HepG2 (cell line): Measurements from ENCODE around the gene APOC4. TPM values are rescaled to one million over a fixed set of nuclear protein-coding genes. Genes with fewer than 3 reads are reported as not detected.

ENCODE experiments used
- CCAR2 ChIP-seq: fragments of 200-400 bp; formaldehyde crosslinking; optimal IDR thresholded peaks from 2 replicates; pipeline ENCODE3; 2018; ENCODE audit warnings: low read depth, mild to moderate bottlenecking, low read length, moderate library complexity
- DNMT3B ChIP-seq: conservative IDR thresholded peaks from 2 replicates; pipeline ENCODE4 v1.6.1; 2016; ENCODE audit warnings: missing biosample characterization, control low read depth
- DR1 ChIP-seq: sonication (generic); formaldehyde crosslinking; IDR thresholded peaks from 2 replicates; pipeline ENCODE4 v1.8.0; 2021; ENCODE audit warnings: mild to moderate bottlenecking, missing genetic modification reagents, inconsistent platforms
- EED ChIP-seq: sonication (generic); formaldehyde crosslinking; IDR thresholded peaks from 2 replicates; pipeline ENCODE4 v1.5.0; 2020; ENCODE audit warnings: mild to moderate bottlenecking, missing genetic modification reagents
- HNRNPK ChIP-seq: fragments of 200-400 bp; formaldehyde crosslinking; IDR thresholded peaks from 2 replicates; pipeline ENCODE4 v1.6.1; 2018; ENCODE audit warnings: low read length, low read depth, moderate library complexity, mild to moderate bottlenecking; ENCODE audit not compliant: poor library complexity, severe bottlenecking
- ISL2 ChIP-seq: sonication (generic); formaldehyde crosslinking; IDR thresholded peaks from 2 replicates; pipeline ENCODE4 v1.5.0; 2020; ENCODE audit warnings: missing genetic modification reagents
- JUNB ChIP-seq: sonication (generic); formaldehyde crosslinking; IDR thresholded peaks from 2 replicates; pipeline ENCODE4 v1.8.0; 2022; ENCODE audit warnings: missing genetic modification reagents, mild to moderate bottlenecking, borderline replicate concordance
- KAT8 ChIP-seq: IDR thresholded peaks from 2 replicates; pipeline ENCODE4 v1.6.1; 2016; ENCODE audit warnings: missing genetic modification reagents, missing compliant biosample characterization
- MXD4 ChIP-seq: IDR thresholded peaks from 2 replicates; pipeline ENCODE4 v1.6.1; 2016; ENCODE audit warnings: mild to moderate bottlenecking, missing biosample characterization, missing genetic modification reagents
- SCMH1 ChIP-seq: sonication (generic); formaldehyde crosslinking; IDR thresholded peaks from 2 replicates; pipeline ENCODE4 v1.9.0; 2021; ENCODE audit warnings: missing genetic modification reagents, mild to moderate bottlenecking, borderline replicate concordance
- STAG1 ChIP-seq: sonication (generic); formaldehyde crosslinking; IDR thresholded peaks from 2 replicates; pipeline ENCODE4 v1.4.0; 2020; ENCODE audit warnings: missing genetic modification reagents
- ZNF180 ChIP-seq: sonication (generic); formaldehyde crosslinking; IDR thresholded peaks from 2 replicates; pipeline ENCODE4 v1.4.0; 2020; ENCODE audit warnings: low read depth, missing genetic modification reagents, borderline replicate concordance
- ZNF282 ChIP-seq: fragments of 450-650 bp; IDR thresholded peaks from 2 replicates; pipeline ENCODE4 v1.6.1; 2018; ENCODE audit not compliant: partially characterized antibody
- ZNF607 ChIP-seq: sonication (generic); formaldehyde crosslinking; IDR thresholded peaks from 2 replicates; pipeline ENCODE4 v1.5.1; 2020; ENCODE audit warnings: missing genetic modification reagents, mild to moderate bottlenecking, borderline replicate concordance
- ZNF670 ChIP-seq: sonication (generic); formaldehyde crosslinking; IDR thresholded peaks from 2 replicates; pipeline ENCODE4 v1.8.0; 2022; ENCODE audit warnings: mild to moderate bottlenecking, missing genetic modification reagents, borderline replicate concordance
- ZNF792 ChIP-seq: IDR thresholded peaks from 2 replicates; pipeline ENCODE4 v1.6.1; 2016
- polyA plus RNA-seq, 8 experiments: library from polyadenylated mRNA; depleted of rRNA in 3 of 8; stranded (reverse) in 7 of 8; unstranded in 1 of 8; fragments of >200 nt; fragmentation: Illumina TruSeq in 4 of 8; extraction: Trizol in 4 of 8; gene quantifications; 2 replicates each; pipeline versions ENCODE4 v1.2.1 to v1.2.3, GENCODE V29; 2011 to 2016; ENCODE audit warnings: low read depth in 4 of 8, missing spikeins in 1 of 8, mixed read lengths in 1 of 8; ENCODE audit not compliant: insufficient read depth in 1 of 8
- total RNA-seq, 5 experiments: library from RNA; depleted of rRNA; stranded (reverse); fragments of >200 nt; fragmentation: Illumina TruSeq; extraction: Trizol; gene quantifications; 2 replicates each; pipeline ENCODE4 v1.2.3, GENCODE V29; 2016; ENCODE audit warnings: low read depth in 1 of 5
- TF ChIP-seq, protein P1 (sequence below): IDR thresholded peaks from 2 replicates; pipeline ENCODE4 v1.6.1; 2018; ENCODE audit warnings: missing genetic modification reagents, mild to moderate bottlenecking, missing compliant biosample characterization
- TF ChIP-seq, protein P2 (sequence below): sonication (generic); formaldehyde crosslinking; IDR thresholded peaks from 2 replicates; pipeline ENCODE4 v1.5.1; 2020; ENCODE audit warnings: mild to moderate bottlenecking, missing genetic modification reagents
- TF ChIP-seq, protein P3 (sequence below): sonication (generic); formaldehyde crosslinking; IDR thresholded peaks from 2 replicates; pipeline ENCODE4 v1.5.1; 2020; ENCODE audit warnings: mild to moderate bottlenecking, missing genetic modification reagents, moderate library complexity
- TF ChIP-seq, protein P4 (sequence below): sonication (generic); formaldehyde crosslinking; IDR thresholded peaks from 2 replicates; pipeline ENCODE4 v1.4.0; 2020; ENCODE audit warnings: mild to moderate bottlenecking, missing genetic modification reagents
- TF ChIP-seq, protein P5 (sequence below): sonication (generic); formaldehyde crosslinking; IDR thresholded peaks from 2 replicates; pipeline ENCODE4 v1.9.0; 2021; ENCODE audit warnings: missing genetic modification reagents, mild to moderate bottlenecking, borderline replicate concordance
- TF ChIP-seq, protein P6 (sequence below): sonication (generic); formaldehyde crosslinking; IDR thresholded peaks from 2 replicates; pipeline ENCODE4 v1.4.0; 2020; ENCODE audit warnings: missing genetic modification reagents

The APOC4 gene
- total and polyA plus RNA-seq, 2 of the 13 experiments (the other 11 are each of a cell fraction or from before 2014, with no cell fraction given) = 0.46 TPM; not detected in 1

DNA sequence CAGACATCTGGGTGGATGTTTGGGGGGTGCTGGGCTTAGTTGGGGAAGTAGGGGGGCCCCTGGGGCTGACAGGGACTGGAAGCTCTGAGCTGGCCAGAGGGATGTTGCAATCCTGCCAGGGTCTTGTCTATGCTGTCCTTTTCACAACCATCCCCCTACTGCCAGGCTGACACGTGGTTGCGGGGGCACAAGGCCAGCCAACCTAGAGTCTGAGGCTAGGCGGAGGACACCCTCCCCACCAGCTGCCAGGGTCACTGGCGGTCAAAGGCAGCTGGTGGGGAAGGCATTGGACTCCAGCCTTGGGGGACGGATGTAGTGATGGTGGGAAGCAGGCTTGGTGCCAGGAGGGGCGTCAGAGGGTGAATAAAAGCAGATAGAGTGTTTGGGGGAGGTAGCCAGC is 29.2 kb upstream of the APOC4 start (continued):
- TF ChIP-seq CCAR2 = no peak
- no peak for TF ChIP-seq ZNF180
- no peak for TF ChIP-seq SCMH1
- no peak for TF ChIP-seq HNRNPK
- TF ChIP-seq, protein P1, sequence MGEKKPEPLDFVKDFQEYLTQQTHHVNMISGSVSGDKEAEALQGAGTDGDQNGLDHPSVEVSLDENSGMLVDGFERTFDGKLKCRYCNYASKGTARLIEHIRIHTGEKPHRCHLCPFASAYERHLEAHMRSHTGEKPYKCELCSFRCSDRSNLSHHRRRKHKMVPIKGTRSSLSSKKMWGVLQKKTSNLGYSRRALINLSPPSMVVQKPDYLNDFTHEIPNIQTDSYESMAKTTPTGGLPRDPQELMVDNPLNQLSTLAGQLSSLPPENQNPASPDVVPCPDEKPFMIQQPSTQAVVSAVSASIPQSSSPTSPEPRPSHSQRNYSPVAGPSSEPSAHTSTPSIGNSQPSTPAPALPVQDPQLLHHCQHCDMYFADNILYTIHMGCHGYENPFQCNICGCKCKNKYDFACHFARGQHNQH (CRISPR knock-in tag) = peak; percentile 77
- TF ChIP-seq DR1 (CRISPR knock-in tag) = no peak
- 0 out of 2 replicates have a peak, but pooled peaks have one; percentile 52 for TF ChIP-seq KAT8 (CRISPR knock-in tag)
- no peak for TF ChIP-seq EED (CRISPR knock-in tag)
- no peak for TF ChIP-seq ZNF282
- TF ChIP-seq ZNF670 = peak; percentile 33; the same call in 1 of the 2 replicates
- TF ChIP-seq ZNF607 (CRISPR knock-in tag) = no peak
- no peak for TF ChIP-seq DNMT3B (CRISPR knock-in tag)
- TF ChIP-seq, protein P2, sequence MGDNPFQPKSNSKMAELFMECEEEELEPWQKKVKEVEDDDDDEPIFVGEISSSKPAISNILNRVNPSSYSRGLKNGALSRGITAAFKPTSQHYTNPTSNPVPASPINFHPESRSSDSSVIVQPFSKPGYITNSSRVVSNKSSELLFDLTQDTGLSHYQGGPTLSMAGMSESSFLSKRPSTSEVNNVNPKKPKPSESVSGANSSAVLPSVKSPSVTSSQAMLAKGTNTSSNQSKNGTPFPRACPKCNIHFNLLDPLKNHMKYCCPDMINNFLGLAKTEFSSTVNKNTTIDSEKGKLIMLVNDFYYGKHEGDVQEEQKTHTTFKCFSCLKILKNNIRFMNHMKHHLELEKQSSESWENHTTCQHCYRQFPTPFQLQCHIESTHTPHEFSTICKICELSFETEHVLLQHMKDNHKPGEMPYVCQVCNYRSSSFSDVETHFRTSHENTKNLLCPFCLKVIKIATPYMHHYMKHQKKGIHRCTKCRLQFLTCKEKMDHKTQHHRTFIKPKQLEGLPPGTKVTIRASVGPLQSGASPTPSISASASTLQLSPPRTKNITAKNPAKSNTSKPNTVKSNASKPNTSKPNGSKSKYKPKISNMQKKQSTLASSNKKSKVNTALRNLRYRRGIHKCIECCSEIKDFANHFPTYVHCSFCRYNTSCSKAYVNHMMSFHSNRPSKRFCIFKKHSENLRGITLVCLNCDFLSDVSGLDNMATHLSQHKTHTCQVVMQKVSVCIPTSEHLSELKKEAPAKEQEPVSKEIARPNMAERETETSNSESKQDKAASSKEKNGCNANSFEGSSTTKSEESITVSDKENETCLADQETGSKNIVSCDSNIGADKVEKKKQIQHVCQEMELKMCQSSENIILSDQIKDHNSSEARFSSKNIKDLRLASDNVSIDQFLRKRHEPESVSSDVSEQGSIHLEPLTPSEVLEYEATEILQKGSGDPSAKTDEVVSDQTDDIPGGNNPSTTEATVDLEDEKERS (CRISPR knock-in tag) = no peak
- 0 out of 2 replicates have a peak, but pooled peaks have one; percentile 49 for TF ChIP-seq ZNF792 (CRISPR knock-in tag)
- peak; percentile 60; the same call in 1 of the 2 replicates for TF ChIP-seq ISL2 (CRISPR knock-in tag)
- TF ChIP-seq, protein P3, sequence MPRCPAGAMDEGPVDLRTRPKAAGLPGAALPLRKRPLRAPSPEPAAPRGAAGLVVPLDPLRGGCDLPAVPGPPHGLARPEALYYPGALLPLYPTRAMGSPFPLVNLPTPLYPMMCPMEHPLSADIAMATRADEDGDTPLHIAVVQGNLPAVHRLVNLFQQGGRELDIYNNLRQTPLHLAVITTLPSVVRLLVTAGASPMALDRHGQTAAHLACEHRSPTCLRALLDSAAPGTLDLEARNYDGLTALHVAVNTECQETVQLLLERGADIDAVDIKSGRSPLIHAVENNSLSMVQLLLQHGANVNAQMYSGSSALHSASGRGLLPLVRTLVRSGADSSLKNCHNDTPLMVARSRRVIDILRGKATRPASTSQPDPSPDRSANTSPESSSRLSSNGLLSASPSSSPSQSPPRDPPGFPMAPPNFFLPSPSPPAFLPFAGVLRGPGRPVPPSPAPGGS (CRISPR knock-in tag) = no peak
- TF ChIP-seq, protein P4, sequence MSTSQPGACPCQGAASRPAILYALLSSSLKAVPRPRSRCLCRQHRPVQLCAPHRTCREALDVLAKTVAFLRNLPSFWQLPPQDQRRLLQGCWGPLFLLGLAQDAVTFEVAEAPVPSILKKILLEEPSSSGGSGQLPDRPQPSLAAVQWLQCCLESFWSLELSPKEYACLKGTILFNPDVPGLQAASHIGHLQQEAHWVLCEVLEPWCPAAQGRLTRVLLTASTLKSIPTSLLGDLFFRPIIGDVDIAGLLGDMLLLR (CRISPR knock-in tag) = peak; percentile 52; the same call in 1 of the 2 replicates
- TF ChIP-seq MXD4 (CRISPR knock-in tag) = peak; percentile 19; the same call in 1 of the 2 replicates
- 0 out of 2 replicates have a peak, but pooled peaks have one; percentile 2 for TF ChIP-seq STAG1
- TF ChIP-seq, protein P5, sequence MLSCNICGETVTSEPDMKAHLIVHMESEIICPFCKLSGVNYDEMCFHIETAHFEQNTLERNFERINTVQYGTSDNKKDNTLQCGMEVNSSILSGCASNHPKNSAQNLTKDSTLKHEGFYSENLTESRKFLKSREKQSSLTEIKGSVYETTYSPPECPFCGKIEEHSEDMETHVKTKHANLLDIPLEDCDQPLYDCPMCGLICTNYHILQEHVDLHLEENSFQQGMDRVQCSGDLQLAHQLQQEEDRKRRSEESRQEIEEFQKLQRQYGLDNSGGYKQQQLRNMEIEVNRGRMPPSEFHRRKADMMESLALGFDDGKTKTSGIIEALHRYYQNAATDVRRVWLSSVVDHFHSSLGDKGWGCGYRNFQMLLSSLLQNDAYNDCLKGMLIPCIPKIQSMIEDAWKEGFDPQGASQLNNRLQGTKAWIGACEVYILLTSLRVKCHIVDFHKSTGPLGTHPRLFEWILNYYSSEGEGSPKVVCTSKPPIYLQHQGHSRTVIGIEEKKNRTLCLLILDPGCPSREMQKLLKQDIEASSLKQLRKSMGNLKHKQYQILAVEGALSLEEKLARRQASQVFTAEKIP (CRISPR knock-in tag) = no peak
- TF ChIP-seq, protein P6, sequence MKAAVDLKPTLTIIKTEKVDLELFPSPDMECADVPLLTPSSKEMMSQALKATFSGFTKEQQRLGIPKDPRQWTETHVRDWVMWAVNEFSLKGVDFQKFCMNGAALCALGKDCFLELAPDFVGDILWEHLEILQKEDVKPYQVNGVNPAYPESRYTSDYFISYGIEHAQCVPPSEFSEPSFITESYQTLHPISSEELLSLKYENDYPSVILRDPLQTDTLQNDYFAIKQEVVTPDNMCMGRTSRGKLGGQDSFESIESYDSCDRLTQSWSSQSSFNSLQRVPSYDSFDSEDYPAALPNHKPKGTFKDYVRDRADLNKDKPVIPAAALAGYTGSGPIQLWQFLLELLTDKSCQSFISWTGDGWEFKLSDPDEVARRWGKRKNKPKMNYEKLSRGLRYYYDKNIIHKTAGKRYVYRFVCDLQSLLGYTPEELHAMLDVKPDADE (CRISPR knock-in tag) = no peak
- no peak for TF ChIP-seq JUNB
